Type B pancreatic cell (in vitro differentiated cells): ENCODE measurements around the gene PIK3R3. TPM values are rescaled to one million over a fixed set of nuclear protein-coding genes. Genes with fewer than 3 reads are reported as not detected.
A peak's percentile ranks its signal among the peaks of the same experiment; 100 is the strongest.

ENCODE experiments used
- DNase-seq: peaks from one replicate; pipeline ENCODE4 v3.0.0; 2021; ENCODE audit warnings: mixed read lengths; ENCODE audit not compliant: unreplicated experiment; ENCODE audit errors: extremely low spot score
- H3K27ac Mint-ChIP-seq: 2 replicates; pipeline ENCODE4 v1.8.0; 2021; ENCODE audit warnings: mild to moderate bottlenecking, mixed read lengths
- H3K27me3 Mint-ChIP-seq: 2 replicates; pipeline ENCODE4 v1.8.0; 2021; ENCODE audit warnings: mixed read lengths
- H3K36me3 Mint-ChIP-seq: 2 replicates; pipeline ENCODE4 v1.8.0; 2021; ENCODE audit warnings: mixed read lengths
- H3K4me1 Mint-ChIP-seq: one replicate; pipeline ENCODE4 v1.8.0; 2021; ENCODE audit warnings: mixed read lengths; ENCODE audit not compliant: unreplicated experiment
- H3K4me3 Mint-ChIP-seq: 2 replicates; pipeline ENCODE4 v1.8.0; 2021; ENCODE audit warnings: mild to moderate bottlenecking, mixed read lengths
- H3K9me3 Mint-ChIP-seq: 2 replicates; pipeline ENCODE4 v1.8.0; 2021; ENCODE audit warnings: mixed read lengths
- total RNA-seq: library from RNA; stranded (reverse); gene quantifications from 2 replicates; pipeline ENCODE4 v1.2.1, GENCODE V29; 2021; ENCODE audit warnings: low replicate concordance
- TF ChIP-seq, protein P1 (sequence below): fragments of 200-600 bp; sonication (generic); conservative IDR thresholded peaks from 2 replicates; pipeline ENCODE4 v1.5.0; 2021; ENCODE audit warnings: antibody characterized with exemption, mild to moderate bottlenecking

The PIK3R3 gene
- total RNA-seq, 1 donor from 2014 or later: 47.5 TPM

DNA sequence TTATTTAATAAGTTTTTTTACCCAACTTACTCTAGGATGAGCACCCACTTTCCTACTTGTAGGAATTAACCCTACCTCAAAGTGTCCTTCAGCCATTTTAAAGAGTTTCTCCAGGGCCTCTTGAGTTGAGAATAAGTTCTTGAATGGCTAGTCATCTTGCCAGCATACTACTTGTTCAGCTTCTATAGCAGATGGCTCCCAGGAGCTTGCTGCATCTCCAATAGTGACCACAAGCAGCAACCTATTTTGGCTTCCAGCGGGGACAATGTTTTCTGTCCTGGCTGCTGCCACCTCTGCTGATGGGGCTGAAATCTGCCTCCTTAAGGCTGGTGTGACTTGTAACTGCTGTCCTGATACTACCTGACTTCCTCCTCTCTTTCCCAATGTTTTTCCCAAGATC is 20.8 kb upstream of the PIK3R3 start:
- H3K27ac Mint-ChIP-seq: no peak overlapping the region

DNA sequence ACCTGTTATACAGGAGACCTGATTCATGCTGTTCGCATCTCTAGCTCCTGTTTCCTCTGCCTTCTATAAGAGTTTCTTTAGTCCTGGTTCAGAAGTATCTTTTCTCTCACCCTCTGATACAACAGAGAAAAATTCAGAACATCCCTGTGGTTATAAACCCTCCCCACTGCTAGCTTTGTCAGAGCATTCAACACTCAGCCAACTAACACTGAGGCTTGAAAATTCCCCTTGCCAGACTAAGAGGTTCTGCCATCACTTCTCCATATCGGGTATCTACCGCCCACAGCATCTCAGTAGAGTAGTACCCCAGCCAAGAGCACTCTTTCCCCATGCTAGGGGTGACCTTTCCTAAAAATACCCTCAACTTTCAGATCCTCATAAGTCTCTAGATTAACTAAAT is 19.6 kb upstream of the PIK3R3 start:
- DNase-seq: no peak
- TF ChIP-seq, protein P1, sequence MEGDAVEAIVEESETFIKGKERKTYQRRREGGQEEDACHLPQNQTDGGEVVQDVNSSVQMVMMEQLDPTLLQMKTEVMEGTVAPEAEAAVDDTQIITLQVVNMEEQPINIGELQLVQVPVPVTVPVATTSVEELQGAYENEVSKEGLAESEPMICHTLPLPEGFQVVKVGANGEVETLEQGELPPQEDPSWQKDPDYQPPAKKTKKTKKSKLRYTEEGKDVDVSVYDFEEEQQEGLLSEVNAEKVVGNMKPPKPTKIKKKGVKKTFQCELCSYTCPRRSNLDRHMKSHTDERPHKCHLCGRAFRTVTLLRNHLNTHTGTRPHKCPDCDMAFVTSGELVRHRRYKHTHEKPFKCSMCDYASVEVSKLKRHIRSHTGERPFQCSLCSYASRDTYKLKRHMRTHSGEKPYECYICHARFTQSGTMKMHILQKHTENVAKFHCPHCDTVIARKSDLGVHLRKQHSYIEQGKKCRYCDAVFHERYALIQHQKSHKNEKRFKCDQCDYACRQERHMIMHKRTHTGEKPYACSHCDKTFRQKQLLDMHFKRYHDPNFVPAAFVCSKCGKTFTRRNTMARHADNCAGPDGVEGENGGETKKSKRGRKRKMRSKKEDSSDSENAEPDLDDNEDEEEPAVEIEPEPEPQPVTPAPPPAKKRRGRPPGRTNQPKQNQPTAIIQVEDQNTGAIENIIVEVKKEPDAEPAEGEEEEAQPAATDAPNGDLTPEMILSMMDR: no peak
- Mint-ChIP-seq H3K9me3 (no peaks in the 10 kb centered on the region), H3K4me1 (no peaks in the 10 kb centered on the region), H3K27ac (no peak overlapping the region), H3K27me3 (no peaks in the 10 kb centered on the region), H3K4me3 (no peak overlapping the region), H3K36me3 (no peaks in the 10 kb centered on the region)

More for the DNA sequence above, 20.8 kb upstream of the PIK3R3 start:
- no peaks in the 10 kb centered on the region for H3K36me3 Mint-ChIP-seq
- H3K4me1 Mint-ChIP-seq: no peaks in the 10 kb centered on the region
- H3K4me3 Mint-ChIP-seq: no peak overlapping the region
- no peak for DNase-seq
- H3K9me3 Mint-ChIP-seq: no peaks in the 10 kb centered on the region
- no peaks in the 10 kb centered on the region for H3K27me3 Mint-ChIP-seq
- TF ChIP-seq, protein P1: no peak

DNA sequence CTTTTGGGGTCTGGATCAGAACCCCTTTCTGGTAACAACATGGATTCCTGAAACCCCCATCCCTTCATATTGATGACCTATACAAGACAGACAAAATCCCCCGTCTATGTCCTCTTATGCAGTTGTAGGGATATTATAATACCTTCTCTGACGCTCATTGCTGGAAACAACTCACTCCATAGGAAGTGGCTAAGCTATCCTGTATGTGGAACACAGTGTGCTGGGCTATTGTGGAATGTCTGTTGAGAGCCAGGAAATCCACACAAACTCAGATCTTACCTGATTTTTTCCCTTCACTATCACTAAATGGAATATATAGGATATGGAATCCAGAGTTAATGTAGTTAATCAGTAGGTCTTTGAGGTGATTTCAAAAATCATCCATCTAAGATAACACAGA is 17.7 kb upstream of the PIK3R3 start:
- H3K4me3 Mint-ChIP-seq: no peak overlapping the region
- no peaks in the 10 kb centered on the region for H3K9me3 Mint-ChIP-seq
- DNase-seq: no peak
- H3K4me1 Mint-ChIP-seq: no peaks in the 10 kb centered on the region
- peaks cover 2% of the 10 kb centered on the region for H3K27me3 Mint-ChIP-seq
- no peak overlapping the region for H3K27ac Mint-ChIP-seq
- TF ChIP-seq, protein P1: no peak
- no peaks in the 10 kb centered on the region for H3K36me3 Mint-ChIP-seq

DNA sequence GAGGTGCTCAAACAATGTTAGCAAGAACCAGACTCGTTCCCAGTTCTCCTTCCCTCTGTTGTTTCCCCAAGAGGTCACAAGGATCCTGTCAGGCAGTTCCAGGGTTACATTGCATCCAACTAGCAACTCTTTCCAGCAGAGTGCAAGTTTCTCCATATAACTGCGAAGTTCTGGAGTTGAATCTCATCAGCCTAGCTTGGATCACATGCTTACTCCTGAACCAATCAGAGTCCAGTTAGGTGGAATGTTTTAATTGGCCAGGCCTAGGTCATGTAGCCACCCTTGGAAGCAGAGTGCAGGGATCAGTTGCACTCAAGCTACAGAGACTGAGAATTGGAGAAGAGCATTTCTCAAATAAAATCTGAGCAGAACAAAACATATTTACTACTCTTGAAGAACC is 15.9 kb upstream of the PIK3R3 start:
- no peaks in the 10 kb centered on the region for H3K36me3 Mint-ChIP-seq
- no peak overlapping the region for H3K4me3 Mint-ChIP-seq
- H3K27ac Mint-ChIP-seq: no peak overlapping the region
- TF ChIP-seq, protein P1: no peak
- no peaks in the 10 kb centered on the region for H3K9me3 Mint-ChIP-seq
- DNase-seq: no peak
- peaks cover 2% of the 10 kb centered on the region for H3K27me3 Mint-ChIP-seq
- H3K4me1 Mint-ChIP-seq: no peaks in the 10 kb centered on the region

DNA sequence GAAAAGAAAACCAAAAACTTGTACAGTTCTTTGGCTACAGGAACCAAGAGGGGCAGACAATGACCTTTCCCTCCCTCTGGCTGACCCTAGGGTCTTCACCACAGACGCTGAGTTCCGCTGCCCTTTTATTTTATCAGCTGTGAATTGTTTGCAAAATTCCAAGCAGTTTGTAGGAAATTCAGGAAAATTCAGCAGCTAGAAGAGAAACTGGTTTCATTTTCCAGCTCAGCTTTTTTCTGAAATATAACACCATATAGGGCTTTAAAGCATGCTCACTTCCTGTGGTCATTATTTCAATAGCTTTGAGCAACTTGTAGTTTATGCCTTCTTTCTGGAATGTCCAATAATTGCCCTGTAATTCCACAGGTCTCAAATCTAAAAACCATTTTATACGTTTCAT is 5.5 kb upstream of the PIK3R3 start:
- TF ChIP-seq, protein P1: no peak
- Mint-ChIP-seq H3K4me1 (peaks cover 36% of the 10 kb centered on the region), H3K27me3 (peaks cover 1% of the 10 kb centered on the region), H3K9me3 (peaks cover 7% of the 10 kb centered on the region), H3K36me3 (no peaks in the 10 kb centered on the region), H3K4me3 (peak overlapping the region; percentile 63), H3K27ac (peak overlapping the region; percentile 50)
- DNase-seq: no peak

DNA sequence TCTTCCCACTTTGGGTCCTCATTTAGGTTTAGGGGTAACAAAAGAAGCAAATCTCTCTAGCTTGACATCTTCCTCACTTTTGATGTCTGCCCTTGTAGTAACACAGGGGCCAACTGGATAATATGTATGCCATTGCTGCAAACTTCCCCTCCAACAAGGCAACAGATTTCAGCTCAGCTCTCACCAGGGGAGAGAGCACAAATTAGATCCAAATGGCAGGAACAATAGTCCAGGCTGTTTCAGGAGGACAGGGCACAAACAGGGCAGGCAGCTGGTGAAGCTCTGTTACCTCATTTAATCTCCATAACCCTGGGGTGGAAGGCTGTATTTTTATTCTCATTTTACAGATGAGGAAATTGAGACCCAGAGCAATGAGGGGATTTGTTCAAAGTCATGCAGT is 4.3 kb upstream of the PIK3R3 start:
- Mint-ChIP-seq H3K27ac (peak overlapping the region; percentile 59), H3K4me1 (peaks cover 36% of the 10 kb centered on the region), H3K27me3 (peaks cover 5% of the 10 kb centered on the region)

More for the DNA sequence above, 4.3 kb upstream of the PIK3R3 start:
- no peak for DNase-seq
- H3K36me3 Mint-ChIP-seq: no peaks in the 10 kb centered on the region
- H3K4me3 Mint-ChIP-seq: peak overlapping the region; percentile 21
- peaks cover 3% of the 10 kb centered on the region for H3K9me3 Mint-ChIP-seq
- TF ChIP-seq, protein P1: no peak
